ENCODE results near the gene SNX13.
"Not testable (repeated sequence)": the region's sequence is repeated elsewhere in the genome, so short reads cannot be mapped to it uniquely, and the experiment has no call there.

Gene SNX13

DNA sequence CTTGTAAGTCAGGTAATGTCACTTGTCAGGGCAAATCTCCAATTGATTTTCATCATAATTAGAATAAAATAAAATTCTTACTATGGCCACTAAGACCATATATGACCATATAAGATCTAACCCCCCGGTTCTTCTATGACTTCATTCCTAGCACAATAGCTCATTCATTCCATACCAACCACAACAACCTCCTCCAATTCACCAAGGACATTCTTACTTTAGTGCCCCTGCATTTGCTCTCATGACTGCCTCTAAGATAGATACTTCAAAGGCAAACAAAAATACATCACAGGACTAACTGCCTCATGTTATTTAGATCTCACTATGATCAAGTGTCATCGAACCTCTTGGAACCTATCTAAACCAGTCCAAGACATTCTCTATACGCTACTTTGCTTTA, 90.8 kb downstream of the SNX13 start:
- DNase-seq (ENCODE audit: low read depth, low spot score): no peak

DNA sequence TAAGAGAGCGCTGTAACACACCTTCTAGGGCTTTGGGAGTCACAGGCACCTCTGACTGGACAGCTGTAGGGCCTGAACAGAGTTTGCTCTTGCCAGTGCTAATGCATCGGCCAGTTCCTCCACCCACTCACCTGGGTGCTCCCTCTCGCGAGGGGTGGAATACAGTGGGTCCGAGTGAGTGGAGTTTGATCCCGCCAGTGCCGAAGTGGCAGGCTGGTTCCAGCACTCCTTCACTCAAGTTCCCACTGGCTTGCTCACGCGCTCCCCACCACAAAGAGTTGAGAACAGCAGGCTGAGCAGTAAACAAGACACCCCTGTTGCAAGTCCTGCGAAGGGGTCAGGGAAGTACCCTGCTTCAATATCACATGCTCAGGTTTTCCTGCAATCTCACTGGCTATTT, 91.8 kb downstream of the SNX13 start:
- DNase-seq (ENCODE audit: low read depth, low spot score): no peak

DNA sequence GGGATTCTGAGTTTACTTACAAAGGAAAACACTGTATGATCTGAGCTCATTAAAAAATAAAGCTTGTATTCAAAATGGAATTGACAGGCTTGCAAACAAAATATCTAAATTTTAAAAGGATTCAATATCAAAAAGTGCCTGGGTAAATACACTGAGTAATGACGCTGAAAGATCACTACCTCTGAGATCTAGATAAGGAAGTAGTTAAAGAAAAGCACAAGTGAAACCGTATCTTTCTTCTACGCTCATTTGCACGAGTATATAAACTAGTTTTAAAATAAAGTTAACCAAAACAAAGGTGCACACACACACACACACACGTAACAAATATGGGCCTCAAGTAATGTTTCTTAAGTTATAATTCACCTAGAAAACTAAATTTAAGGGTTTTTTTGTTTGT, 93.4 kb downstream of the SNX13 start:
- DNase-seq (ENCODE audit: low read depth, low spot score): no peak

DNA sequence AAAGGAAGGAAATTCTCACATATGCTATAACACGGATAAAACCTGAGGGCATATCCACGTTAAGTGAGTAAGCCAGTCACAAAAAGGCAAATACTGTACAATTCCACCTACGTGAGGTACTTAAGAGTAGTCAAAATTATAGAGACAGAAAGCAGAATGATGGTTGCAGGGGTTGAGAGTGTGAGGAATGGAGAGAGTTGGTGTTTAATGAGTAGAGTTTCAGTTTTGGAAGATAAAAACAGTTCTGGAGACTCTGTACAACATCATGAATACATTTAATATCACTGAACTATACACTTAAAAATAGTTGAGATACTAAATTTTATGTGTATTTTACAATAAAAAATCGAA, 95.1 kb downstream of the SNX13 start:
- DNase-seq (ENCODE audit: low read depth, low spot score): no peak

DNA sequence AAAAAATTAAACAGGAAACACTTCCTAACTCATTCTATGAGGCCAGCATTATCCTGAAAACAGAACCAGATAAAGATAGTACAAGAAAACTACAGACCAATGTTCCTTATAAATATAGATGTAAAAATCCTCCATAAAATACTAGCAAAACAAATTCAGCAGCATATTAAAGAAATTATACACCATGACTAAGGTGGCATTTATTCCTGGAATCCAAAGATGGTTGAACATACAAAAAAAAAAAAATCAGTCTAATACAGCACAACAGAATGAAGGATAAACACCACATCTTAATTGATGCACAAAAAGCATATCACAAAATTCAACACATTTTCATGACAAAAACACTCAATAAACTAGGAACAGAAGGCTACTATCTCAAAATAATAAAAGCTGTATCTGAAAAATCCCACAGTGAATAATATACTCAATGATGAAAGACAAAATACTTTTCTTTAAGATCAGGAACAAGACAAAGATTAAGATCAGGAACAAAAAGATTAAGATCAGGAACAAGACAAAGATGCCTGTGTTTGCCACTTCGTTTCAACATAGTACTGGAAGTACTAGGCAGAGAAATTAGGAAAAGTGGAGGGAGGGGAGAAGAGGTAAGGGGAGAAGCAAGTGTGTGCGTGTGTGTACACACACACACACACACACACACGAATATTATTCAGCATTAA, 95.6 kb downstream of the SNX13 start:
- no peak for DNase-seq (ENCODE audit: low read depth, low spot score)

DNA sequence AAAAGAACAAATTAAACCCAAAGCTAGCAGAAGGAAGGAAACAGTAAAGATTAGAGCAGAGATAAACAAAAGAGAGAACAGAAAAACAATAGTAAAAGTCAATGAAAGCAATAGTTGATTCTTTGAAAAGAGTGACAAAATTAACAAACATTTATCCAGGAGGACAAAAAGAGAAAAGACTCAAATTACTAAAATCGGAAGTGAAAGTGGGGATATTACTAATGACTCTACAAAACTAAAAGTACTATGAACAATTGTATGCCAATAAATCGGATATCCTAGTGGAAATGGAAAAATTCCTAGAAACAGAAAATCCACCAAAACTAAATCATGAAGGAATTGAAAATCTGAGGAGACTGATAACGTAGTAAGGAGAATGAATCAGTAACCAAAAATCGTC, 96.3 kb downstream of the SNX13 start:
- no peak for DNase-seq (ENCODE audit: low read depth, low spot score)

DNA sequence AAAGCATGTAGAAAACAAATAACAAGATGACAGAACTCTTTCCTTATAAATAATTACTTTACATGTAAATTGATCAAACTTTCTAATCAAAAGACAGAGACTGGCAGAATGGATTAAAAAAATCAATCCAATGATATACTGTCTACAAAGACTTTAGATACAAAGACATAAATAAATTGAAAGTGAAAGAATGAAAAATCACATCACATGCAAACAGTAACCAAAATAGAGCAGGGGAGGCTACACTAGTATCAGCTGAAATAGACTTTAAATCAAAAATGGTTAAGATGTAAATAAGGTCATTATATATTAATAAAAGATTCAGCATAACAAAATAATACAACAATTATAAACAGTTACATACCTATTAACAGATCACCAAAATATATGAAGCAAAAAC, 97.3 kb downstream of the SNX13 start:
- DNase-seq (ENCODE audit: low read depth, low spot score): no peak

DNA sequence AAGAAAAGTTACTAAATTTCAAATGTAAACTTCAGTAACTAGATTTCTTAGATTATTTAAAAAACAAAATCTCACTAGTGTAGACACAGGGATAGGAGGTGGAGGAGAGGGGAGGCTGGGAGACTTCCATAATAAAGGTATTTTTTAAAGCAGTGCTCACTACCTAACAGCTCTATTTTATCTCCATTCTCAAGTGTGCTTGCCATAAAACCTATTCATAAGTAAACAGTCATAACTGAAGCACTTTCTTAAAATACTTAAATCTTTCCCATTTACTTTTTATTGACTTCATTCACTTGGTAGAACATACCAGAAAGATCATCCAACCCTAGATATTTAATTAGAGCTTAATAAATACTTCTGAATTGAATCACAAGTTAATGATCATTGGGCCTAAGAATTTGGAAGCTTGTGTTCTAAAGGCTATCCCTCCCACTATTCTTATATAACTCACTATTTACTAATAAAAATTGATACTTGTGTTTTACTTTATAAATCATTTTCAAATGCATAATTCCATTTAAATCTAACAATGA, 107.4 kb downstream of the SNX13 start:
- DNase-seq (ENCODE audit: low read depth, low spot score): no peak

DNA sequence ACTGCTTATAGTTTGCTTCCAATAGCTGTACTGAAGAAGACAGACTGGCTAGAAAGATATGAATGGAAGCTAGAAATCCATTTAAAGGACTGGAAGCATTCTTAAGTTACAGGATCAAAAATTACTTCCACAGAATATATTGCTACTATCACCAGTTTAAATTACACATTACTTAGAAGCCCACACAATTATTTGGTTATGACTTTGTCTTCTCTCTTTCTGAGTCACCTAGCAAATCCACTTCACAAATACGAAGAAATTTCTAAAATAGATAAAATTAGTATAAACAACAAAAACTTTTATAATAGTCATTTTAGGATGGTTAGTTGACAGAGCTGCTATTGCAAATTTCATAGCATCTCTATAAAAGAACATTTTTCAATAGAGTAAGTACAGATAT, 108.1 kb downstream of the SNX13 start:
- DNase-seq (ENCODE audit: low read depth, low spot score): no peak

DNA sequence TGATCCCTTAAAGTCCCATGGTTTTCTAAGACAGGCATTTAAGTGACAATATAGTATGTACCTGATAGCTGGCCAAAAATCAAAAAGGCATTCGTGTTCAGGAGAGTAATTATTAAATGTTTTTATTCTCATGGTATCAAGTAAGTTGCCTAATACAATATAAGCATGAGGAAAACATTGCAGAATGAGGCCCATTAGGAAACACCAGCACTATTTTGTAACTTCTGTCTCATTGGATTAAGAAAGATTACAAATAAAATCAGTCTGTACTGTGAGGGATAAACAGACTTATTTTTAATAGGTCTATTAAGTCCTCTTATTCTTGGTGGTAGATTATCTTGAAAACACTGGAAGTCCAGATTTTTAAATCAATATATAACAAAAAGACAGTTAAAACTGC, 110.1 kb downstream of the SNX13 start:
- DNase-seq (ENCODE audit: low read depth, low spot score): no peak

DNA sequence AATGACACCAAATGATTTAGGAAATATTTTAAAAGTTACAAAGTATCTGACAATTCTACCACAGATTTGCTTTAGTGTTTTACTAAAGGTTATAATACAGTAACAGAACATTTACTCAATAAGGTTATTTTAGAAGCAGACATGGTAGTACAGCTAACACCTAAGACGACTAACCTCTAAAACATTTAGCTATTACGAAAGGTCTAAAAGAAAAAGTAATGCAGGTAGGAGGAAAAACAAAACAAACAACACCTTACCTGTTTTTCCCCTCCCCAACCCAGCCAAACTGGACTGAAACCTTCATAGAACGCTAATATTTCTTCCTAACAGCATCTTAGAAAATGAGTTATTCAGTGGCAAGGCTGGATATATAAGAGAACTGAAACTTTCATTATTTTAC, 111.3 kb downstream of the SNX13 start:
- no peak for DNase-seq (ENCODE audit: low read depth, low spot score)

DNA sequence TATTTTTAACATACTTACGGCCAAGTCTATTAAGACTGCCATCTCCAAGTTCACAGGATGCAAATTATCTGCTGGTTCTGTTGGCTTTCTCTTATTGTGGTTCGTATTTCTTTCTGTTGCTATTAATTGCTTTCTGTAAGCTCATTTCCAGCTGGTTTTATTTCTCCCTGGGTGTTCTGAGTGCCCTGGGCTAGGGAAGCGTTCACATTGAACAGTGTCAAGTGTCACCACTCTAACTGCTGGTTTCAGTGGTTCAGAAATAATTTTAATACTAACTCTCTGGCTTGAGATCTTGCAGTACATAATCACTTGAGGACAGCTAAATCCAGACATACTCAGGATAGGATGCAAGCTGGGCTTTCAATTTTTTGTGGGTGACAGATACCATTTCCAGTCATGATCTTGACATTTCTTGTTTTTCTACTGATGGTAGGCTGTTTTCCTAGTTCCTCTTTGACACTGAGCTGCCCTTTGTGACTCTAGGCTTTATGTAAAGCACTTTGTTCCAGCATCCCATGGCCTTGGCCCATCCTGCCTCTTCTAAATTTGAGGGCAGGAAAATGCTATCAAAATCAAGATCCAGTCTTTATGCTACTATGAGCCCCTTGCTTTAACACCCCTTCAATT, 117.6 kb downstream of the SNX13 start:
- DNase-seq (ENCODE audit: low read depth, low spot score): no peak

DNA sequence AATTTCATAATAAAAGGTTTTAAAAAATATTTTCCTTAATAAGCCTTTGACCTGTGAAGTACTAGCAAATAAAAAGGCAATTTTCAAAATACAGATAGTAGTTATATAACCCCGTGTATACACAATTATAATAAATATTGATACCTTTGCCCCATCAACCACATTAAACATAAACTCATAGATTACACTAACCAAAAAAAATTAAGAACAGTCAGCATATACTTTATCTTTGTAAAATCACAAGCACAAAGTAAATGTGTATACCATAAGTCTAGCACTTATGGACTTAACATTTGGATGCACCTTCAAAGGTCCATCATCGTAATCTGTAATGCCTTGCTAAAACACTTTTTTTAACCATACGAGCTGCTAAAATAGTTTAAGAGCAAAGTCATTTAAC, 123.4 kb downstream of the SNX13 start:
- no peak for DNase-seq (ENCODE audit: low read depth, low spot score)

DNA sequence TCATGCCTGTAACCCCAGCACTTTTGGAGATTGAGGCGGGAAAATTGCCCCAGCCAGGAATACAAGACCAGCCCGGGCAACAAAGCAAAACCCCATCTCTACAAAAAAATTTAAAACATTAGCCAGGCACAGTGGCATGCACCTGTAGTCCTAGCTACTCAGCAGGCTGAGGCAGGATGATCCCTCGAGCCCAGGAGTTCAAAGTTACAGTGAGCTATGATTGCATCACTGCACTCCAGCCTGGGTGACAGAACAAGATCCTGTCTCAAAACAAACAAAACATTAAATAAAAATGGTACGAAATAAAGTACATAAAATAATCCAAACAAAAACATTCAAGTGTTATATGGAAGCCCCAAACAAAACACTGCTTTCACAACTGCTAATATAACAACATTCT, 125.0 kb downstream of the SNX13 start:
- DNase-seq (ENCODE audit: low read depth, low spot score): no peak

DNA sequence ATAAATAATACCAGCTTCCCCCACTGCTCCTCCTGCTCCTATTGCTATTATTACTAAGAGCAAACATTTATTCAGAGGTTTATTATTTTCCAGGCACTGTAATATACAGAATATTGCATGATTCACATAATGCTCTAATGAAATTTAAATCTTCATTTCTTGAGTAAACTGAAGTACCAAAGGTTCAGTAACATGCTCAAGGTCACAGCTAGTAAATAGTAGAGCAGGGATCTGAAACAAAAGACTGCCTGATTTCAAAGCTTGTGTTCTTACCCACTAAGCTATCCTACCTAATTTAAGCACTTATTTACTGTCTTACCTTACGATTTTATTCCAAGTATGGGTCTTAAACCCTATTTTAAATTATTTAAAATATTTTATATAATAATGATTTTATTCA, 126.2 kb downstream of the SNX13 start:
- DNase-seq (ENCODE audit: low read depth, low spot score): no peak

DNA sequence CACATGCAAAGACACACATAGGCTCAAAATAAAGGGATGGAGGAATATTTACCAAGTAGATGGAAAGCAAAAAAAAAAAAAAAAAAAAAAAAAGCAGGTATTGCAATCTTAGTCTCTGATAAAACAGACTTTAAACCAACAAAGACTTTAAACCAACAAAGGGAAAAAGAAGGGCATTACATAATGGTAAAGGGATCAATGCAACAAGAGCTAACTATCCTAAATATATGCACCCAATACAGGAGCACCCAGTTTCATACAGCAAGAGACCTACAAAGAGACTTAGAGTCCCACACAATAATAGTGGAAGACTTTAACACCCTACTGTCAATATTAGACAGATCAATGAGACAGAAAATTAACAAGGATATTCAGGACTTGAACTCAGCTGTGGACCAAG, 131.1 kb downstream of the SNX13 start:
- DNase-seq (ENCODE audit: low read depth, low spot score): not testable (repeated sequence)

DNA sequence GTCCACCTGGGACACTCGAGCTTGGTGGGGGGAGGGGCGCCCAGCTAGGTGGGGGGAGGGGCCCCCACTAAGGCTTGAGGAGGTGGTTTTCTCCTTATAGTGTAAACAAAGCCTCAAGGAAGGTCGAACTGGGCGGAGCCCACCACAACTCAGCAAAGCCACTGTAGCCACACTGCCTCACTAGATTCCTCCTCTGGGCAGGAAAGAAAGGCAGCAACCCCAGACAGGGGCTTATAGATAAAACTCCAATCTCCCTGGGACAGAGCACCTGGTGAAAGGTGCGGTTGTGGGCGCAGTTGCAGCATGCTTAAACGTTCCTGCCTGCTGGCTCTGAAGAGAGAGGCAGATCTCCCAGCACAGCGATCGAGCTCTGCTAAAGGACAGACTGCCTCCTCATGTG, 133.1 kb downstream of the SNX13 start:
- no peak for DNase-seq (ENCODE audit: low read depth, low spot score)

DNA sequence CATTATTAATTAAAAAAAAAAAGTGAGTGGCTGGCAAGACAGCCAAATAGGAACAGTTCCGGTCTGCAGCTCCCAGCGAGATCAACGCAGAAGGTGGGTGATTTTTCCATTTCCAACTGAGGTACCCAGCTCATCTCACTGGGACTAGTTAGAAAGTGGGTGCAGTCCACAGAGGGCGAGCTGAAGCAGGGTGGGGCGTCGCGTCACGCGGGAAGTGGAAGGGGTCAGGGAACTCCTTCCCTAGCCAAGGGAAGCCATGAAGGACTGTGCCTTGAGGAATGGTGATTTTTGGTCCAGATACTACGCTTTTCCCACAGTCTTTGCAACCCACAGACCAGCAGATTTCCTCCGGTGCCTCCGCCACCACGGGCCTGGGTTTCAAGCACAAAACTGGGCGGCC, 133.7 kb downstream of the SNX13 start:
- DNase-seq (ENCODE audit: low read depth, low spot score): no peak

DNA sequence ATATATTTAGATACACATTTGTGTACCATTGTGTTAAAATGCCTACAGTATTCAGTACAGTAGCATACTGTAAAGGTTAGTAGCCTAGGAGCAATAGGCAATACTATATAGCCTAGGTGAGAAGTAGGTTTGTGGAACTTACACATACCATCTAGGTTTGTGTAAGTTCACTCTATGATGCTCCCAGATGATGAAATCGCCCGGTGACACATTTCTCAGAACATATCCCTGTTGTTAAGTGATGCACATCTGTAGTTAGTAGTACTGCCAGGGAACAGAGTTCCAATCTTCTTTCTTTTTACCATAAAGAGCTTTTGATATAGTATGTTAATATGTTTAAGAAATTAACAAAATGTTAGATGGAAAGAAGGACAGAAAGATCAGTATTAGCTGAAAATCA, 138.2 kb downstream of the SNX13 start:
- no peak for DNase-seq (ENCODE audit: low read depth, low spot score)

DNA sequence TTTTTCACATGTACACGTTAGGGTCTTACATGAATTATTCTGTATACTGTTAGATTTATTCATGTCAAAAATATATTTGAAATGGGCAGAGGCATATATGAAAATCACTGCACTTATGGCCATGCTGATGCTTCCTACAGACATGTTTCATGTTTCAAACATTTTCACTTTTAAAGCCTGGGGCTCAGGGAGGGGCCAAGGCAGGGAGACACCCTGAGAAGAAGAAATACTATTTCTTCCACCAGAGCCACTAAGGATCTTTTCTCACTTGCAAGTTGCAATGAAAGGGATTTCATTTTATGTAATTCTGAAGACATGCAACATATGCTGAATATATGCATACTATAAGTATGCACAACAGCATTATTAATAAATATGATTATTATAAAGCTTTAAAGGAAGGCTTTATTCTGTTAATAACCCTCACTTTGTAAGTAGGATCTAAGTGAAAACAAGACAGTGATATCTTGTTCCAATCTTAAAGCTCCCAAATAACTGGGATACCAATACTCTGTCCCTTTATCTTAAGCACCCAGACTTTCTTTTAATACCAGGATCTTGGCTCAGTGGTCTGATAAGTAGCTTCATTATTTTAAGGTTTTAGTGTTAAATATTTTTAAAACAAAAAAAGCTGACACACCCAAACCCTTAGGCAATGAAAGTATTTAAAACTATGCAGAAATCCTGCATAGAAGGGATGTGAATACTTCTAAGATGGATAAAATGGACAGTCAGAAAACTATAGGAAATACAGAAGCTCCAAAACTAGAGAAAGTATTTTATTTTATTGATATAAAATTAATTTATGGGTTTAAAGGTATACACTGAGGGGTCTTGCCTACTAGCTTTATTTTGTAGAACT, 148.0 kb downstream of the SNX13 start:
- DNase-seq (ENCODE audit: low read depth, low spot score): no peak

DNA sequence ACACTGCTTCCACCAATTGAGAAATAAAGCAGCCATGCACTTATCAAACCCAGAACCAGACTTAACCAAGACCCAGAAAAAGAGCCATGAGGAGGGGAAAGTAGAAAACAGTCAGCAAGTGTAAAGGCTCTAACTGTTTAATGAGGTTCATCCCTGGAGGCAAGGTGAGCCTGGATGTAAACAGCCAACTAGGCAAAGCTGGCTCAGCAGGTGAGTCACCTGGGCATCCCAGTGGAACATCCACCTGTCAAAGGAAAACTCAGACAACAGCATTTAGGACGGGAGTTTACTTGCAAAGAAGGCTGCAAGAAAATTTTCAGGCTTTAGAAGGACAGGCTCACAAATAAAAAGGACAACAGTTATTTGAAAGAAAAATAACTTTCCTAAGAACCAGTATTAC, 153.0 kb downstream of the SNX13 start:
- no peak for DNase-seq (ENCODE audit: low read depth, low spot score)

DNA sequence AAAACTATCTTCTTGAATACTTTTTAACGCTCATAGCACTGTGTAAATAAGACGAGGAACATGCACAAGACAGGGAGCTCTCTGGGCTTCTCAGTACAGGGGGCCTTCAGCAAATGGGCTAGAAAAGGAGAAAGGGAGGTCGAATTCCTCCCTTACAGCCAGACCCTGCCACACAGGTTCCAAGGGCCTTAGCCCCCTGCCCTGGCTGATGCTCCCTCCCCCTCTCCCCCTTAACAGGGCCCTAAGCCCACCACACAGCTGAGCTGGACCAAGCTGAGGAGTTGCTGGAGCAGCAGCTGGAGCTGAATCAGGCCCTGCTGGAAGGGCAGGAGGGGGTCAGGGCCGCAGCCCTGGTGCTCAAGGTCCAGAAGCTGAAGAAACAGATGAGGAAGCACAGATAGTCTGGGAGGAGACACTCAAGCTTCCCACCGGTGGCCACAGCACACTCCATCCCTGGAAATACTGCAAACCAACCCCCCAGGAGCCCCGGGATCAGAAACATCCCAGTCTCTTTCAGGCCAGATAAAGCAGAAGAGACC, 153.9 kb downstream of the SNX13 start:
- no peak for DNase-seq (ENCODE audit: low read depth, low spot score)

DNA sequence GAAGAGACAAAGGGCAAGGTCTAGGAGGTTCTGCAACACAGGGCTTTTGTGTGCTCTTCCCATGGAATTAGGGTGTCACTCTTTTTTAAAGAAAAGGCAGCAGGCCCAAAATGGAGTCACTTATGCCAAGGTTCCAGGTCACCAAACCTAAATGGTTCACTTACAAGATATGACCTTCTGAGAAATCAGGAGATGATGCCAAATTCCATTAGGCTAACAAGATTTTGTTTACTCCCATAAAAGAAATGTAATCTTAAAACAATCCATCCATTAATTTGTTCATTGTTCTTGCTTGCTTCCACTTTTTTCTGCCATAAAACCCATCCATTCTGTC, 158.1 kb downstream of the SNX13 start:
- DNase-seq (ENCODE audit: low read depth, low spot score): no peak

Data from brain pericyte (primary cell).